Suprapubic skin (tissue), 3 donors: ENCODE data around the gene HPDL.

ENCODE experiments used
- CTCF ChIP-seq, 2 donors: fragments of 200-600 bp in 1 of 2; fragments of 450-650 bp in 1 of 2; sonication (generic) in 1 of 2; IDR thresholded peaks; one replicate each; pipeline ENCODE4 v1.5.1; 2016 to 2019; ENCODE audit warnings: antibody characterized with exemption in 2 of 2, mild to moderate bottlenecking in 1 of 2, moderate library complexity in 1 of 2
- POLR2AphosphoS5 ChIP-seq, 3 donors: sonication (generic); formaldehyde crosslinking; IDR thresholded peaks; one replicate each; pipeline ENCODE4 v1.6.1; 2017; ENCODE audit warnings: antibody characterized with exemption in 3 of 3

DNA sequence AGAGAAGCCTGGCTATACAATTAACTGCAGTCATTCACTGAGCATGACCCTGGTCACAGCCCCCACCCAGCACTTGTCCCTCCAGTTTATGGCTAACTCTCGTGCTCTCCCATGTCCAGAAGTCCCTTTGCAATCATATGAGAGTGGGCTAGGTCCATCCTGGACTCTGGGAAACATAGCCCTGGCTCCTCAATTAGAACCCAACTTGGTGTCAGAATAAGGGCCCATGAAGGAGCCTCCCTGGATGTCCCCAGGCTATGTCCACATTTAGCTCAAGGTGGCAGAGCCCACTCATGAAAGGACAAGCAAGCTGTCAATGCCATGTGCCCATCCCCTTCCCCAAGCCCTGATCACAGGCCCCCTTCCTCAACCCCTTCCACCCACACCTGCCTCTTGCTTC is 27.4 kb upstream of the HPDL start:
- no peak for TF ChIP-seq CTCF (IDR thresholded peaks at IDR 0.05)
- TF ChIP-seq POLR2AphosphoS5 (IDR thresholded peaks at IDR 0.05), result no peak
